ENCODE measurements around the gene ITPR2.

The ITPR2 gene

GRCh38 chr12:26499979-26500640, 332.9 kb downstream of the ITPR2 start:
- DNase-seq = no peak

GRCh38 chr12:26496170-26496569, 336.8 kb downstream of the ITPR2 start:
- DNase-seq = no peak

DNA sequence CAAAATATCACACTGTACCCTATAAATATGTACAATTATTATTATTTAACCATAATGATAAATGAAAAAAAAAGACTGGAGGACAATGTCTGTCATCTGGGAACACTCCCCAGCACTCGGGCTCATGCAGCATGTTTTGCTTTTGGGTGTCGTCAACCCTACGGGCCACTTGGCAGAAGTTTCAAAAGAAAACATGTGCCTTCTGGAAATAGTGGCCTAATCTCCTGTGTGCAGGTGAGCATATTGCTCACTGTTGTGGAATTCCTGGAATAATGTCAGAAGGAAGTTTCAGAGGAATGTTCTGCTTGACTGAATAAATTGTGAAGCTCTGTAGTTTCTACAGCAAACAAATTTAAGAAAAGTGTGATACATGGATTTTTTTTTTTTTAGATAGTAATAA, 339.3 kb downstream of the ITPR2 start:
- no peak for DNase-seq

GRCh38 chr12:26492406-26492805, 340.6 kb downstream of the ITPR2 start:
- DNase-seq = no peak

- peak in 1 of 2 experiments; percentile 4 for DNase-seq
Observed at GRCh38 chr12:26489908-26490307, 343.1 kb downstream of the ITPR2 start.

GRCh38 chr12:26488351-26488750, 344.6 kb downstream of the ITPR2 start:
- DNase-seq = no peak

DNA sequence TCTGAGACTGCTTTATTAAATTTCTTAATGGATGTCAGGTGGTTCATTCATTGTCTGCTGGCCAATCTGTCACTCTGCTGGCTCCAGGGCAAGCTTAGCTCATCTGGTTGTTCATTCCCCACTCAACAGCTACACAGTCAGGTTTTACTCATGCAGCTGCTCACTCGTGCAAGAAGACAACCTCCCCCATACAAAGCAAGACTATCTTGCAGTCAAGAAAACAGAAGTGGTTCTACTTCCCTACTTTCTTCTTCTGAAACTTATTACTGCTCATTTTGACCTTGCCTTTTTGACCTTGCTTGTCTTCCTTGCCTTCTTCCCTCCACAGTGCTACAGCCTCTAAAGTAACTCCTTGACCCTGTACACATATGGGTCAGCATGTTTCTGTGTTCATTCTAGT, 359.7 kb downstream of the ITPR2 start:
- peak; percentile 16 to 71 for DNase-seq

DNA sequence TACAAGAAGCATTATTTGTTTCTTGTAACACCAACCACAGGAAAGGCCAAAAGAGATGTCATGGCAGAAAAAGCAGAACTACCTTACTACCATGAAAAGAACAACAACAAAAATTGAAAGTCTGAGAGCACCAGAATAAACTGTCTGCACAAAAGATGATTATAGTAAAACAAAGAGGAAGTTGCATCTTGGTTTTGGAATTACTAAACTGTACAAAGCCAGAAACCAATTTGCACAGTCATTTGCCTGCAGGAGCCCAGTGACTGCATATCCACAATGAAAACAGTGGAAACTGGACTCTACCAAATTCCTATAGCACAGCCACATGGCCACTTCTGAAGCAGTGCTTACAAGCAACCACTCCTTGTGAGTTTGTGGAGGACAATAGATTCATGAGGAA, 361.4 kb downstream of the ITPR2 start:
- no peak for DNase-seq

DNA sequence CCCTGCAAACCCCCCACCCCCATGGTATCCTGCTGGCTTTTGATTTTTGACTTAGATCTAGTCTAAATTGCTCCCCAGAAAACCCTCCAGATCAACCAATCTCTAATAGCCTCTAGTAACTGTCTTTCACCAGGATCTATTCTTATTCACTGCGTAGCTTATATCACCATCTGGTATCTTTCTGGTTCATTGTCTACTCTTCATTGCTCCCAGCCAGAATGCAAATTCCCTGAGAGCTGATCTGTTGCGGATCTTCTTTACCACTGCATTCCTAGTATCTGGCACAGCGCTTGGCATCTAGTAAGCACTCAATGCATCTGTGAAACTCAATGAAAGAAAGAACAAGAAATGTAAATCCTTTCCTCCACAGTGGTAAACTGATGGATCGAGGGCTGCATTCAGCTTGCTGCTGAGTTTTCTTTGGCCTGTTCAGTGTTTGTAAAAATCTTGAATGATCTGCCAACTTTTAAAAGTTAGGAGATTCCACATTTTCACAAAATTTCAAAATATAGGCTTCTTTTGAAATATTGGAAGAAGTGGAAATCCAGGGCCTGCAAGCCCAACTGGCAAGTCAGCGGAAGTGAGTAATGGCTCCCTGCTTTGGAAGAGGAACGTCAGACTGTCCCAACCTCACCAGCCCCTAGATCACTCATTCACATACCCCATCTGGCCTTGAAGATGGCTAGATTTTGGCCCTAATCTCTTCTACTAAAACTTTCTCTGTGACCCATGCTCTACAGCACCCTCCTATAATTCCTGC, 363.4 kb downstream of the ITPR2 start:
- peak in 1 of 2 experiments; percentile 54 for DNase-seq

DNA sequence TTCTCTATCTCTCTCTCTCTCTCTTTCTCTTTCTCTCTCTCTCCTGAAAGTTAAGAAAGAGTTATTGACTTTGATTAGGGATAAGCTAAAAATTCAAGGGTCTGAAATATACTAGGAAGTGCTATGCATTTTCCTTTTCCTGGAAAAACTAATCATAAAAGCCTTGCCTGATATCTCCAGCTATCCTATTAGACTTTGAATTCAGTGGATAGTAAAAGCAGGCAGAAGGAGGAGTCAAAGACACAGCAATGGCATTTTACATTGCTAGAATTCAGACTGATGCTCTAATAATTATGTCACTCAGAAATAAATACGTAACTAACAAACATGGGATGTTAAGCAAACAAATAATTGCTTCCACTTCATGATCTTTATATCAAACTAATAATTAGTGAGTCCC, 365.6 kb downstream of the ITPR2 start:
- DNase-seq = no peak

- DNase-seq = peak in 1 of 2 experiments; percentile 49
Observed at GRCh38 chr12:26466726-26467125, 366.3 kb downstream of the ITPR2 start.

DNA sequence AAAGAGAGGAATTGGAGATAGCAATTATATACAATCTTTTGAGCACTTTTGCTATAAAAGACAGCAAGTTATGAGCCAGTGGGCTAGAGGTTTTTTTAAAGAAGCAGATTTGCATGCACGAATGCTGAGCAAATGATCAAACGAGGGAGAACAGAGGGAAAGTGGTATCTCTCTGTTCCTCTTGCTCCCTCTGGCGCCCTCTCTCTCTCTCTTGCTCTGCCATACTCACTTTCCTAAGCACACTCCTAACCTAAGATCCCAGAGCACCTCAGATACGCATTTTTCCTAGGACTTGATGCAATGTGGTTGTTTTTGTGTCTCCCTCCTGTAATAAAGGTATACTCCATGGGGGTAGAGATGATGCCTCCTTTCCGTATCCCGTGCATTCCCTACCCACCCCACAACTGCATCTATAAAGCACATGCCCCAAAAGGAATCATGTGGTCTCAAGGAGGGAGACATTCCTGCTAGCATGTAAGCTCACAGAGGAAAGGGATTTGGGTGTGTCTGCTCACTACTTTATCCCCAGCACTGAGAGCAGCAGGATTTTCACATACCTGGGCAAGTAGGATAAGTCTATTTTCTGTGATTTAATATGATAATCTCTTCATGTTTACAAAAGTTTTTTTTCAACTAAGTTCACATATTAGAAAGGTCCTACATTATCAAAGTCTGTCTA, 367.4 kb downstream of the ITPR2 start:
- DNase-seq = no peak

DNA sequence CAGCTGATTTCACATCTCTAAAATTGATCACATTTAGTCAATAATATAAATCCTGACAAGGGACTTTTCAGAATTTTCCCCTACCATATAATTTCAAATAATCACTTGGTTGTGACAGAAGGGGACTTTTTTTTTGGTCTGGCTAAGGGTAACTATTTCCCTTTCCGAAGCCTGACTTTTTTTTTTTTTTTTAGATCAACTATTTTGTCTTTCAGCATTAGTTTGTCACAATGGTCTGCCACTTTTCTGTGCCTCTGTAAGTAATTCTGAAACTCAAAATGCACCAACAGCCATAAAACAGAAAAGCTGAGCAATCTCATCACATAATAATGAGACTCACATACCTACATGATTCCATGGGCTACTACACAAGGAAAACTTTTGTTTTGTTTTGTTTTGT, 371.2 kb downstream of the ITPR2 start:
- no peak for DNase-seq

- no peak for DNase-seq
Observed at GRCh38 chr12:26460361-26460760, 372.6 kb downstream of the ITPR2 start.

DNA sequence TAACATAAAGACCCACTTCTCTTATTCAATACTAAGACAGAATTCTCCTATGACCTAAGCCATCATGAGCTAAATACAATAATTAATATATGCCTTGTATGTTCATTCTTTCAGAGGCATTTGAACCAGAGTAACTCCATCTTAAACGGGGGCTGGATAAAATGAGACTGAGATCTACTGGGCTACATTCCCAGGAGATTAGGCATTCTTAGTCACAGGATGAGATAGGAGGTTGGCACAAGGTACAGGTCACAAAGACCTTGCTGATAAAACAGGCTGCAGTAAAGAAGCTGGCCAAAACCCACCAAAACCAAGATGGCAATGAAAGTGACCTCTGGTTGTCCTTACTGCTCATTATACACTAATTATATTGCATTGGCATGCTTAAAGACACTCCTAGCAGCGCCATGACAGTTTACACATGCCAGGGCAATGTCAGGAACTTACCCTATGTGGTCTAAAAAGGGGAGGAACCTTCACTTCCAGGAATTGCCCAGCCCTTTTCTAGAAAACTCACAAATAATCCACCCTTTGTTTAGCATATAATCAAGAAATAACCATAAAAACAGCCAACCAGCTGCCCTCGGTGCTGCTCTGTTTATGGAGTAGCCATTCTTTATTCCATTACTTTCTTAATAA, 376.9 kb downstream of the ITPR2 start:
- DNase-seq = no peak

DNA sequence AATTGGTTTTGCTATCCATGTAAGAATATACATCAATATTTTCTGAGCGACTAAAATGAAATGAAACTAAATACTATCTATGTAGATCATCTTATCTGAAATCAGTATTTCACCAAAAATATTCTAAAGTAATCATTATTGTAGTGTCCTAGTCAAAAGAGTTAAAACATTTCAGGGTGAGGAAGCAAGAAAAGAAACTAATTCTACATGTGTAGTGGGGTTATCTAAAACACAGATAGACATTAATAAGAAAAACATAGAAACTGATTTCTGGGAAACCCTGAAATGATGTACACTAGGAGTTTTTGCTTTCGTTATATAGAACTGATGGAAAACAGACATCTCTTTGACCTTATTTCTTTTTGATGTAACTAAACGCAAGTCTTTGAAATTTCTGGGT, 379.7 kb downstream of the ITPR2 start:
- no peak for DNase-seq

GRCh38 chr12:26452511-26452910, 380.5 kb downstream of the ITPR2 start:
- DNase-seq = peak; percentile 28 to 66

DNA sequence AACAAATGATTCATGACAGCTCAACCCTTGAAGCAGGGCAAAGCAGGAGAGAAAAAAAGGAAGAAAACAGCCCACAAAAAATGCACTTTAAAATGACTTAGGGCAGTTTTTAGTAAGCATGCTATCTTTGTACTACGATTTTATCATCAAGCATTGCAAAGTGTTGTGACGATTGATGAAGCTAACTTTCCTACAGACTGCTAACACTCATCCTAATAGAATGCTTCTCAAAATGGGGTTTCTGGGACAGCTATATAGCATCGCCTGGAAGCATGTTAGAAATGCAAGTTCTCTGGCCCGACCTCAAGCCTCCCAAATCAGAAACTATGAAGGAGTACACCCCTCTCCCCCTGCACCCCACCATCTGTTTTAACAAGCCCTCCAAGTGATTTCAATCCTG, 381.2 kb downstream of the ITPR2 start:
- no peak for DNase-seq

GRCh38 chr12:26445909-26446308, 387.1 kb downstream of the ITPR2 start:
- DNase-seq = no peak

- no peak for DNase-seq
Observed at GRCh38 chr12:26443309-26443708, 389.7 kb downstream of the ITPR2 start.

DNA sequence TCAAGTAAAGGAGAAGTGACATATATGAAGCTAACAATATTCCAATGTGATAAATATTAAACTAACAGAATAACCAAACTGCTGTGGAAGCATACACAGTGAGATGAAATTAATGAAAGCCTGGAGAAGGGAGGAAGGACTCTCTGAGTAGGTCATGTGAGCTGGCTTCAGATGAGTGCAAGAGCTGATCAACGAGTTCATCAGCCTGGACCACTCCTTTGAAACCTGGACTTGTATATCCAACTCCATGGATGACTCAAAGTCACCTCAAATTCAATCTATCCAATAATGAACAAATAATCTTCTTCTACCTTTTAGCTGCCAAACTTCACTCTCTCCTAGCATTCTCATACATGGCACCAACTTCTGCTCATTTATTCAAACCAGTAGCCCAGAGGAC, 391.6 kb downstream of the ITPR2 start:
- no peak for DNase-seq

DNA sequence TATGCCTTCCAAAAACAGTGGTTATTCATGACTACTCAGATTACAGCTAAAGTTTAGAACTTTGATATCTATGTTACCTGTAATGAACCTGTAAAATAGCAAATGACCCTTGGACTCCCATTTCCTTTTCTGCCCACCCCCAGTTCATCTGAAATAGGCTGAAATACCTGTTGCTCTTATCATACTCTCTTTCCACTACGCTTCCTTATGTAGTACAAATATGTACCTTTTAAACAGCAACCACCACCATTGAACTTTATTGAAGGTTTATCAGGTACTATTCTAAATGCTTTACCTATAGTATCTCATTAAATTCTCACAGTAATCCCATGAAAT, 398.0 kb downstream of the ITPR2 start:
- no peak for DNase-seq

DNA sequence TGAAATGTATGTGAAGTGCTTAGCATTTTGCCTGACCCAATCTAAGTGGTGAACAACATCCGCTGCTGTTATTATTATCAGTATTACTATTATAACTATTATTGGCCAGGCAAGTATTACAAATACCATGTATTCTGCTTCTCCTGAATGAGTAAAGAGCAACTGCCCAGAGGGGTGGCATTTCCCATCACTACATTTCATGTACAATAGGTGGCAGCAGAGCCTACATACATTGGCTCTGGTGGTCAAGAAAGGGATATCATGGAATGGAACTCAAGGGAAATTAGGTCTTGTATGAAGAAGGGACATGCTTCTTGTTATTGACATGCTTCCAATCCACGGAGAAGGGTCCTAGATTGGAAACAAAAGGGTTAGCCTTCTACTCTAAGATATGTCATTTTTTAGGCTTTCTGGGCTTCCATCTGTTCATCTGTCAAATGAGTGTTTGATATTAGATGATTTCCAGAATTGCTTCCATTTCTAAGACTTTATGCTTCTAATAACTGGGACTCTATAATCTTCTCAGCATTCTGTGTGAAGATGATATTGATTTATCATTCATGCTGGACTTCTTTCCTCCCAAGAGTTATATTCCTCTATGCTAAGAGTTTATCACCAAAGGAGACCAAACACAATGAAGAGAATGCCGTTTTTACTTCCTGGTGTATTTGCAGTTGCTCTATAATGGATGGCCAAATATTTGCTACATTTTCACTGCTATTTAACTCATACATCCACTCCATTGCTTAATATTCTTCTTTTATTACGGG, 398.5 kb downstream of the ITPR2 start:
- DNase-seq = peak; percentile 51 to 74
